Adipose tissue (tissue), 3 donors: ENCODE results near the gene ZNF521. TPM values are rescaled to one million over a fixed set of nuclear protein-coding genes. Genes with fewer than 3 reads are reported as not detected.

Source experiments
- H3K27ac ChIP-seq: one replicate; pipeline ENCODE4 v1.5.1; 2013; ENCODE audit warnings: low read depth, low read length
- WGBS, 3 donors: extraction: QIAGEN DNeasy Blood & Tissue Kit; methylation state at CpG; one replicate each; pipeline ENCODE4 v1.1.7; 2013; 5-methylcytosine and 5-hydroxymethylcytosine counted together
- polyA plus RNA-seq, 3 donors: library from polyadenylated mRNA; stranded (reverse); fragments of 200-250 nt; gene quantifications; one replicate each; pipeline ENCODE4 v1.2.3, GENCODE V29; 2013
- donor health status: healthy with polysubstance abuse.
- donor health status: Bipolar disorder and iron deficiency.
- donor health status: healthy.

ZNF521 gene
- polyA plus RNA-seq, 3 donors: 1.8 to 12.4 (median 11.4) TPM

- no peak overlapping the region for H3K27ac ChIP-seq
- WGBS, 3 donors: 52 to 75% (median 70%) methylated on average over 3 of the region's 3 CpGs
These were observed 161.5 kb downstream of the ZNF521 start for GRCh38 chr18:25190472-25190871.

GRCh38 chr18:25189391-25190185 lies 162.4 kb downstream of the ZNF521 start:
- 77 to 95% (median 94%) methylated on average over 7 of the region's 7 CpGs for WGBS, 3 donors
- no peak overlapping the region for H3K27ac ChIP-seq

GRCh38 chr18:25187521-25188192 lies 164.3 kb downstream of the ZNF521 start:
- 71 to 84% (median 77%) methylated on average over 7 of the region's 7 CpGs for WGBS, 3 donors
- H3K27ac ChIP-seq: no peak overlapping the region

- 73 to 94% (median 86%) methylated on average over 4 of the region's 4 CpGs for WGBS, 3 donors
- H3K27ac ChIP-seq: no peak overlapping the region
These were observed 165.1 kb downstream of the ZNF521 start for GRCh38 chr18:25186871-25187270.

GRCh38 chr18:25181993-25182392 lies 170.0 kb downstream of the ZNF521 start:
- 89 to 93% (median 93%) methylated on average over 2 of the region's 2 CpGs for WGBS, 3 donors
- no peak overlapping the region for H3K27ac ChIP-seq

- no peak overlapping the region for H3K27ac ChIP-seq
- 56 to 74% (median 69%) methylated on average over 3 of the region's 3 CpGs for WGBS, 3 donors
These were observed 170.4 kb downstream of the ZNF521 start for GRCh38 chr18:25181581-25181980.

- 55 to 69% (median 65%) methylated on average over 6 of the region's 6 CpGs for WGBS, 3 donors
These were observed 170.9 kb downstream of the ZNF521 start for GRCh38 chr18:25180973-25181548.

GRCh38 chr18:25177631-25178030 lies 174.3 kb downstream of the ZNF521 start:
- H3K27ac ChIP-seq: no peak overlapping the region
- 65 to 87% (median 86%) methylated on average over 3 of the region's 3 CpGs for WGBS, 3 donors

More at GRCh38 chr18:25180973-25181548, 170.9 kb downstream of the ZNF521 start:
- no peak overlapping the region for H3K27ac ChIP-seq

- 89 to 96% (median 92%) methylated on average over 19 of the region's 19 CpGs for WGBS, 3 donors
- H3K27ac ChIP-seq: no peak overlapping the region
These were observed 175.4 kb downstream of the ZNF521 start for GRCh38 chr18:25176518-25177042.

GRCh38 chr18:25175558-25176517 lies 176.1 kb downstream of the ZNF521 start:
- 66 to 87% (median 86%) methylated on average over 10 of the region's 10 CpGs for WGBS, 3 donors
- H3K27ac ChIP-seq: no peak overlapping the region

- WGBS, 3 donors: 69 to 88% (median 81%) methylated on average over 7 of the region's 7 CpGs
- no peak overlapping the region for H3K27ac ChIP-seq
These were observed 177.6 kb downstream of the ZNF521 start for GRCh38 chr18:25174324-25174723.

- no peak overlapping the region for H3K27ac ChIP-seq
- 69 to 75% (median 73%) methylated on average over 3 of the region's 3 CpGs for WGBS, 3 donors
These were observed 180.6 kb downstream of the ZNF521 start for GRCh38 chr18:25171334-25171733.

GRCh38 chr18:25170402-25170801 lies 181.6 kb downstream of the ZNF521 start:
- WGBS, 3 donors: 85 to 96% (median 93%) methylated on average over 4 of the region's 4 CpGs
- H3K27ac ChIP-seq: no peak overlapping the region

GRCh38 chr18:25169701-25170100 lies 182.3 kb downstream of the ZNF521 start:
- WGBS, 3 donors: 71 to 84% (median 71%) methylated on average over 1 of the region's 1 CpG
- H3K27ac ChIP-seq: no peak overlapping the region

GRCh38 chr18:25167612-25168410 lies 184.2 kb downstream of the ZNF521 start:
- H3K27ac ChIP-seq: no peak overlapping the region
- 78 to 90% (median 88%) methylated on average over 11 of the region's 11 CpGs for WGBS, 3 donors

- H3K27ac ChIP-seq: no peak overlapping the region
- WGBS, 3 donors: 58 to 71% (median 66%) methylated on average over 1 of the region's 1 CpG
These were observed 185.9 kb downstream of the ZNF521 start for GRCh38 chr18:25166113-25166512.
